ENCODE measurements around the gene MPPE1. TPM values are rescaled to one million over a fixed set of nuclear protein-coding genes. Genes with fewer than 3 reads are reported as not detected.
A peak's percentile ranks its signal among the peaks of the same experiment; 100 is the strongest.

MPPE1 gene
- total and polyA plus RNA-seq, 2 of the 4 experiments (the other 2 are of a cell fraction), result 13.8 to 19.9 TPM

DNA sequence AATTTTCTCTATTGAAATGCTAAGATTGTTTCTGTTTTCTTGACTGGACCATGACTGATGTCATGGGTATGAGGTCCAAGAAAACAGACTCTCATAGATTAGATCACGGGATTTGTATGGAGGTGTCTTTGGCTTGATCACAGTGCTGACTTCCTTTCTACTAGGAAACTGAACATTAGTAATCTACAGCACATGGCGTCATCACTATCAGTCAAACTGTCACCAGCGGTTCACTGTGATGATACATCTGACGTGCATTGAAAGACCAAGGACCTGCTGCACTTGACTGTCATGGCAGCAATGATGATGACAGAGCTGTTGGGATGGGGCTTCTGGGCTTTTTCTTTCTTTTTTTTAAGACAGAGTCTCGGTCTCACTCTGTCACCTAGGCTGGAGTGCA lies 45.0 kb upstream of the MPPE1 start:
- Histone ChIP-seq H4K91ac (ENCODE audit: insufficient read depth, low read depth, low read length) (no peak overlapping the region; the same call in 1 of the 2 replicates), H3K56ac (ENCODE audit: extremely low read depth, insufficient read depth, low read length) (no peak overlapping the region), H2AK5ac (ENCODE audit: low read depth, low read length) (no peak overlapping the region), H3K27me3 (ENCODE audit: control insufficient read depth, insufficient read depth, low read length) (no peaks in the 10 kb centered on the region), H3K36me3 (ENCODE audit: control insufficient read depth, insufficient read depth, low read length) (no peaks in the 10 kb centered on the region), H3K18ac (ENCODE audit: low read depth, low read length) (peak overlapping the region; percentile 9; the same call in 1 of the 2 replicates), H2AFZ (replicated peaks; ENCODE audit: low read length, poor library complexity) (no peak overlapping the region), H2AK9ac (replicated peaks; ENCODE audit: low read depth, low read length, poor library complexity) (no peak overlapping the region), H4K20me1 (ENCODE audit: insufficient read depth, low read length) (no peaks in the 10 kb centered on the region), H3K9me3 (ENCODE audit: control insufficient read depth, insufficient read depth, low read length) (peaks cover 9% of the 10 kb centered on the region), H3K14ac (replicated peaks; ENCODE audit: low read depth, low read length) (no peak overlapping the region), H3K4me1 (ENCODE audit: control insufficient read depth, insufficient read depth, low read length) (peaks cover 24% of the 10 kb centered on the region), H3K9ac (ENCODE audit: low read depth, low read length) (no peak overlapping the region), H4K8ac (ENCODE audit: low read depth in 2 of 2, low read length in 2 of 2) (no peak overlapping the region), H2BK15ac (ENCODE audit: low read depth, low read length) (no peak overlapping the region), H3K27ac (ENCODE audit: insufficient read depth, low read length) (no peak overlapping the region), H2BK120ac (ENCODE audit: low read depth, low read length) (no peak overlapping the region), H3K4me3 (ENCODE audit: insufficient read depth, low read depth, low read length) (no peak overlapping the region), H3K79me1 (ENCODE audit: low read depth in 1 of 2, low read length in 2 of 2) (no peaks in the 10 kb centered on the region; a peak in 1 of 4 replicates), H2BK5ac (ENCODE audit: low read depth, low read length, poor library complexity, severe bottlenecking) (no peak overlapping the region), H3K4me2 (ENCODE audit: low read depth, low read length) (no peak overlapping the region), H3K4ac (ENCODE audit: low read depth, low read length) (no peak overlapping the region), H3K9me1 (ENCODE audit: insufficient read depth, low read length) (0 out of 2 replicates have a peak, but pooled peaks cover 2% of the 10 kb centered on the region), H2BK20ac (ENCODE audit: low read depth, low read length) (no peak overlapping the region), H3K23ac (ENCODE audit: low read depth, low read length) (no peak overlapping the region), H4K5ac (ENCODE audit: low read depth, low read length) (no peak overlapping the region)
- DNase-seq, result peak; percentile 11
- ChIA-PET CTCF (interaction anchor here (0.7 to 1.8 kb wide), 2 partner anchors 11 to 19 kb away, joined by 3 to 4 read pairs; no protein-coding TSS in a partner anchor), POLR2A (ENCODE audit: unreplicated experiment) (interaction anchor here (0.6 kb wide), 1 partner anchor 35 kb away, joined by 3 read pairs; no protein-coding TSS in a partner anchor)
- dilution Hi-C loops (cut with HindIII; ENCODE audit: low sequenced_read_pairs, unreplicated experiment) (no loop called here), in situ Hi-C loops (cut with MboI; ENCODE audit: low sequenced_read_pairs) (no loop called here), intact Hi-C loops (cut with micrococcal nuclease) (no loop called here)
- ATAC-seq (ENCODE audit: low read depth), result no peak
- TF ChIP-seq, protein P1, sequence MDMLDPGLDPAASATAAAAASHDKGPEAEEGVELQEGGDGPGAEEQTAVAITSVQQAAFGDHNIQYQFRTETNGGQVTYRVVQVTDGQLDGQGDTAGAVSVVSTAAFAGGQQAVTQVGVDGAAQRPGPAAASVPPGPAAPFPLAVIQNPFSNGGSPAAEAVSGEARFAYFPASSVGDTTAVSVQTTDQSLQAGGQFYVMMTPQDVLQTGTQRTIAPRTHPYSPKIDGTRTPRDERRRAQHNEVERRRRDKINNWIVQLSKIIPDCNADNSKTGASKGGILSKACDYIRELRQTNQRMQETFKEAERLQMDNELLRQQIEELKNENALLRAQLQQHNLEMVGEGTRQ (IDR thresholded peaks at IDR 0.05; ENCODE audit: low read depth, low read length), result no peak
- TF ChIP-seq CEBPB (IDR thresholded peaks at IDR 0.05; ENCODE audit: low read depth, low read length), result no peak
- TF ChIP-seq POLR2A (IDR thresholded peaks at IDR 0.05; ENCODE audit: low read depth, low read length), result no peak
- TF ChIP-seq, protein P2, sequence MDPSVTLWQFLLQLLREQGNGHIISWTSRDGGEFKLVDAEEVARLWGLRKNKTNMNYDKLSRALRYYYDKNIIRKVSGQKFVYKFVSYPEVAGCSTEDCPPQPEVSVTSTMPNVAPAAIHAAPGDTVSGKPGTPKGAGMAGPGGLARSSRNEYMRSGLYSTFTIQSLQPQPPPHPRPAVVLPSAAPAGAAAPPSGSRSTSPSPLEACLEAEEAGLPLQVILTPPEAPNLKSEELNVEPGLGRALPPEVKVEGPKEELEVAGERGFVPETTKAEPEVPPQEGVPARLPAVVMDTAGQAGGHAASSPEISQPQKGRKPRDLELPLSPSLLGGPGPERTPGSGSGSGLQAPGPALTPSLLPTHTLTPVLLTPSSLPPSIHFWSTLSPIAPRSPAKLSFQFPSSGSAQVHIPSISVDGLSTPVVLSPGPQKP (IDR thresholded peaks at IDR 0.05; ENCODE audit: borderline replicate concordance, low read depth, low read length), result no peak
- TF ChIP-seq RCOR1 (IDR thresholded peaks at IDR 0.05; ENCODE audit: insufficient replicate concordance, low read length), result no peak
- TF ChIP-seq FOS (IDR thresholded peaks at IDR 0.05; ENCODE audit: low read depth, low read length), result no peak
- TF ChIP-seq BHLHE40 (IDR thresholded peaks at IDR 0.05; ENCODE audit: low read depth, low read length), result no peak
- no peak for TF ChIP-seq SMC3 (IDR thresholded peaks at IDR 0.05; ENCODE audit: low read depth, low read length)
- no peak for TF ChIP-seq NFE2L2 (IDR thresholded peaks at IDR 0.05; ENCODE audit: low read depth, low read length)
- no peak for TF ChIP-seq RFX5 (IDR thresholded peaks at IDR 0.05; ENCODE audit: low read depth, low read length)
- no peak for TF ChIP-seq RAD21 (IDR thresholded peaks at IDR 0.05; ENCODE audit: low read length)
- TF ChIP-seq MAZ (IDR thresholded peaks at IDR 0.05; ENCODE audit: borderline replicate concordance, low read depth, low read length), result no peak
- TF ChIP-seq, protein P3, sequence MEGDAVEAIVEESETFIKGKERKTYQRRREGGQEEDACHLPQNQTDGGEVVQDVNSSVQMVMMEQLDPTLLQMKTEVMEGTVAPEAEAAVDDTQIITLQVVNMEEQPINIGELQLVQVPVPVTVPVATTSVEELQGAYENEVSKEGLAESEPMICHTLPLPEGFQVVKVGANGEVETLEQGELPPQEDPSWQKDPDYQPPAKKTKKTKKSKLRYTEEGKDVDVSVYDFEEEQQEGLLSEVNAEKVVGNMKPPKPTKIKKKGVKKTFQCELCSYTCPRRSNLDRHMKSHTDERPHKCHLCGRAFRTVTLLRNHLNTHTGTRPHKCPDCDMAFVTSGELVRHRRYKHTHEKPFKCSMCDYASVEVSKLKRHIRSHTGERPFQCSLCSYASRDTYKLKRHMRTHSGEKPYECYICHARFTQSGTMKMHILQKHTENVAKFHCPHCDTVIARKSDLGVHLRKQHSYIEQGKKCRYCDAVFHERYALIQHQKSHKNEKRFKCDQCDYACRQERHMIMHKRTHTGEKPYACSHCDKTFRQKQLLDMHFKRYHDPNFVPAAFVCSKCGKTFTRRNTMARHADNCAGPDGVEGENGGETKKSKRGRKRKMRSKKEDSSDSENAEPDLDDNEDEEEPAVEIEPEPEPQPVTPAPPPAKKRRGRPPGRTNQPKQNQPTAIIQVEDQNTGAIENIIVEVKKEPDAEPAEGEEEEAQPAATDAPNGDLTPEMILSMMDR (conservative IDR thresholded peaks at IDR 0.05; ENCODE audit: low read depth, low read length), result no peak
- TF ChIP-seq MAFK (IDR thresholded peaks at IDR 0.05; ENCODE audit: low read depth, low read length), result no peak
- no peak for TF ChIP-seq CHD1 (IDR thresholded peaks at IDR 0.05; ENCODE audit: low read depth, low read length)
- no peak for TF ChIP-seq MXI1 (IDR thresholded peaks at IDR 0.05; ENCODE audit: borderline replicate concordance, low read depth, low read length)
- no TSS peak for BruUV-seq (replicated peaks)
- WGBS, 2 experiments (ENCODE audit: extremely low coverage in 2 of 2, insufficient read length in 1 of 2), result no CpG with 5 or more reads among the region's 5 CpGs

Data from IMR-90 (cell line).